ENCODE data around the gene CHMP3. TPM values are rescaled to one million over a fixed set of nuclear protein-coding genes. Genes with fewer than 3 reads are reported as not detected.
A peak's percentile ranks its signal among the peaks of the same experiment; 100 is the strongest.
"Not testable (repeated sequence)": the region's sequence is repeated elsewhere in the genome, so short reads cannot be mapped to it uniquely, and the experiment has no call there.

CHMP3 gene
- polyA plus RNA-seq (ENCODE audit: insufficient read depth in 1 of 5, insufficient read length in 5 of 5, low replicate concordance in 1 of 5), result 100 to 1,000 TPM; 135 to 191 (median 151) TPM
- long read RNA-seq, donor 1, transcript CHMP3-201 (6 exons, 3,171 nt), result major isoform, 55 of 76 reads
- long read RNA-seq, donor 1, transcript CHMP3-203 (5 exons, 1,099 nt), result minor isoform, 9 of 76 reads
- long read RNA-seq, donor 1, partial matches to known transcripts, result 10 of 76 reads
- long read RNA-seq, donor 1, other reads (novel, unspliced or antisense), result 0 of 76 reads
- long read RNA-seq, donor 2, transcript CHMP3-201 (6 exons, 3,171 nt), result major isoform, 35 of 40 reads
- long read RNA-seq, donor 2, partial matches to known transcripts, result 0 of 40 reads
- long read RNA-seq, donor 2, other reads (novel, unspliced or antisense), result 0 of 40 reads
- long read RNA-seq, donor 3, transcript CHMP3-201 (6 exons, 3,171 nt), result major isoform, 23 of 71 reads
- long read RNA-seq, donor 3, transcript CHMP3-203 (5 exons, 1,099 nt), result minor isoform, 6 of 71 reads
- long read RNA-seq, donor 3, partial matches to known transcripts, result 41 of 71 reads
- long read RNA-seq, donor 3, other reads (novel, unspliced or antisense), result 0 of 71 reads
- long read RNA-seq, donor 4, transcript CHMP3-201 (6 exons, 3,171 nt), result major isoform, 25 of 29 reads
- long read RNA-seq, donor 4, partial matches to known transcripts, result 0 of 29 reads
- long read RNA-seq, donor 4, other reads (novel, unspliced or antisense), result 0 of 29 reads
- long read RNA-seq, donor 5, transcript CHMP3-201 (6 exons, 3,171 nt), result major isoform, 50 of 105 reads
- long read RNA-seq, donor 5, partial matches to known transcripts, result 49 of 105 reads
- long read RNA-seq, donor 5, other reads (novel, unspliced or antisense), result 0 of 105 reads
- long read RNA-seq, donor 6, transcript CHMP3-201 (6 exons, 3,171 nt), result major isoform, 50 of 59 reads
- long read RNA-seq, donor 6, partial matches to known transcripts, result 6 of 59 reads
- long read RNA-seq, donor 6, other reads (novel, unspliced or antisense), result 0 of 59 reads
- long read RNA-seq, donor 7, transcript CHMP3-201 (6 exons, 3,171 nt), result major isoform, 35 of 38 reads
- long read RNA-seq, donor 7, partial matches to known transcripts, result 0 of 38 reads
- long read RNA-seq, donor 7, other reads (novel, unspliced or antisense), result 0 of 38 reads
- long read RNA-seq, donor 8, transcript CHMP3-201 (6 exons, 3,171 nt), result major isoform, 21 of 24 reads
- long read RNA-seq, donor 8, partial matches to known transcripts, result 0 of 24 reads
- long read RNA-seq, donor 8, other reads (novel, unspliced or antisense), result 0 of 24 reads

DNA sequence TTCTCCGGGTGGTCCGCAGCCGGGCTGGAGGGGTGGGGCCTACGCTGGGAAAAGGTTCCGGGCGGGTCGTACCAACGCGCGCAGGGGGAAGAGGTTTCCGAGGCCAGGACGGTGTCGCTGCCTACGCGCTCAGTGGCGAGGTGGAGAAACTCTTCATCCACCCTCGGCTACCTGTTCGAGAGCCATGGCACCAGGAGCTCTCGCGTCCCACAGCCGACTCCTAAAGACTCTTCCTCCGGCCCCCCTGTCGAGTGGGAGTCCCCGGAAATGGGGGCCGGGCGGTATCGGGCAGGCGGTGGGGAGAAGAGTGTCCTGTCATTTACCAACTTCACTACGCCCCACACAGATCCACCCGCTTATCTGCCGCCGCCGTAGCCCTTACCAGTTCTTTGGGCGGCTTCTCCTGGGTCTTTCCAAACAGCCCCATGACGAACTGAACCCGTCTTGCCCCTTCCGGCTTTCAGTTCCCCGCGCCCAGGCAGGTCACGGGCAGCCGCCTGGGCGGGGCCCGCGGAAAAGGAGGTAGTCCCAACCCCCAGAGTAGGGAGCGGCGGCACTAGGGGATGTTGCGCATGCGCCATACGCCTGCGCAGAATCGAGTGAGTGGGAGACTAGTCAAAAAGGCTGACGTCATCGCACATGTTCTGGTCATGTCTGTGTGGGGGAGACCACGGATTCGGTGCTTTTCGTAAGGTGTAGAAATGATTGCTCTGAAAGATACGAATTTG is at the start of gene CHMP3:
CHMP3 (minus strand) TSS at position 522 of the 728 bp plus-strand sequence; CDS start at position 427, 95 bp downstream.
- peak; percentile 97 to 98 for DNase-seq

GRCh38 chr2:86610871-86611270 is 47.6 kb upstream of the CHMP3 start:
- DNase-seq, result no peak

DNA sequence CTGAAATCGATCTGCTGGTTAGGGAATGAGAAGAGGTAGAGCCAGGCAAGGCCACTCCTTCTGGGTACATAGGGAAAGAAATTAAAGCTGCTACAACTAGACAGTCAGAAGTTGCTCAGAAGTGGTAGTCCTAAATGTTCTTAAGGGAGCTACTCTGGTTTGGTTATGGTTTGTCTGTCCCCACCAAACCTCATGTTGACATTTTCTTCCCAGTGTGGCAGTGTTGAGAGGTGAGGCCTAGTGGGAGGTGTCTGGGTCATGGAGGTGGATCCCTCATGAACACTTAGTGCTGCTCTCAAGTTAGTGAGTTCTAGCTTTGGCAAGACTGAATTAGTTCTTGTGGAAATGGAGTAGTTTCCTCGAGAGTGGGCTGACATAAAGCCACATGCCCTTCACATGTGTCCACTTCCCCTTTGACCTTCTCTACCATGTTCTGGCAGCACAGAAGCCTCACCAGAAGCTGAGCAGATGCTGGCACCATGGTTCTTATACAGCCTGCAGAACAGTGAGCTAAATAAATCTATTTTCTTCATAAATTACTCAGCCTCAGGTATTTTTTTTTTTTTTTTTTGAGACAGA is 45.7 kb upstream of the CHMP3 start:
- DNase-seq, result no peak

- DNase-seq, result no peak
Measured at GRCh38 chr2:86603905-86604304, 40.7 kb upstream of the CHMP3 start.

GRCh38 chr2:86598966-86599365 is 35.7 kb upstream of the CHMP3 start:
- no peak for DNase-seq

- no peak for DNase-seq
Measured at GRCh38 chr2:86596118-86596517, 32.9 kb upstream of the CHMP3 start.

GRCh38 chr2:86593266-86593665 is 30.0 kb upstream of the CHMP3 start:
- DNase-seq, result no peak

- DNase-seq, result no peak
Measured at GRCh38 chr2:86592547-86593230, 29.4 kb upstream of the CHMP3 start.

GRCh38 chr2:86589701-86590100 is 26.5 kb upstream of the CHMP3 start:
- DNase-seq, result not testable (repeated sequence)

GRCh38 chr2:86584151-86584913 is 21.1 kb upstream of the CHMP3 start:
- DNase-seq, result no peak

GRCh38 chr2:86580560-86580959 is 17.3 kb upstream of the CHMP3 start:
- no peak for DNase-seq

DNA sequence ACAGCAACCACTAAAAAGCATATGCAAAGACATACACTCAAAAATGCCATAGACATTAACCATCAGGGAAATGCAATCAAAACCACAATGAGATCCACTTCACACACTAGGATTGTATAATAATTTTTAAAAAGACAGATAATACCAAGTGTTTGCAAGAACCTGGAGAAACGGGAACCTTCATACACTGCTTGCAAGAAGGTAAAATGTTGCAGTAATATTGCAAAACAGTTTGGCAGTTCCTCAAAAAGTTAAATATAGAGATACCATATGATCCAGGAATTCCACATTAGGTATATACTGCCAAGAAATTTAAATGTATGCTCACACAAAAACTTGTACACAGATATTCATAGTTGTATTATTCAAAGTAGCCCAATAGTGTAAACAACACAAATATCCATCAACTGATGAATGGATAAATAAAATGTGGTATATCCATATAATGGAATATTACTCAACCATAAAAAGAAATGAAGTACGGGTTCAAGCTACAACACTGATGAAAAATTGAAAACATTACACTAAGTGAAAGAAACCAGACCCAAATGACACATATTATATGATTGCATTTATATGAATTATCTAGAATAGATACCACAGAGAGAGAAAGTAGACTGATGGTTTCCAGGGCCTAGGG is 14.7 kb upstream of the CHMP3 start:
- no peak for DNase-seq

DNA sequence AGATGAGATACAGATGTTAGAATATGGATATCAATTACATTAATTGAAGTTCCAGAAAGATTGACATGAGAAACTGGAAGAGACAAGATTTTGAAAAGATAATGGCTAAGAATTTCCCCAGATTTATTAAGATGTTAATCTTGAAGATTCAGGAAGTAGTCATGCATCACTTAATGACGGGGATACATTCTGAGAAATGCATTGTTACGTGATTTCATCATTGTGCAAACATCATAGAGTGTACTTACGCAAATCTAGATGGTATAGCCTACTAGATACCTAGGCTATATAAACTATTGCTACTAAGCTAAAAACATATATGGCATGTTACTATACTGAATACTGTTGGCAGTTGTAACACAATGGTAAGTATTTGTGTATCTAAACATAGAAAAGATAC is 6.8 kb upstream of the CHMP3 start:
- DNase-seq, result no peak

DNA sequence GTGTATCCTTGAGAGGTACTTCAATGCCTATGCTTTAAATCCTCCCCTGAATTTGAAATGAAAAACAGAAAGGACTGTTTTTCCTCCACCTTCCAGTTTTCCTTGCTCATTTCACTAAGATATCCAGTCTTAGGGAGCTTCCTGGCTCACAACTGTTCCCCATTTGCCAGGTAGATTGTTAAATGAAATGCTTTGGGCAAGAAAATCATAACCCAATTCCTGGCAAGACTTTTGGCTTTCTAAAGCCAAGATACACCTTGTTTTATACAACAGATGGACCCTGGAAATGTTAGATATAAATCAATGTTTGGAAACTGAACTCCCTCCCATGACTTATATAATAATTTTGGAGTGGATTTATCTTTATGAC is 3.6 kb upstream of the CHMP3 start:
- no peak for DNase-seq

DNA sequence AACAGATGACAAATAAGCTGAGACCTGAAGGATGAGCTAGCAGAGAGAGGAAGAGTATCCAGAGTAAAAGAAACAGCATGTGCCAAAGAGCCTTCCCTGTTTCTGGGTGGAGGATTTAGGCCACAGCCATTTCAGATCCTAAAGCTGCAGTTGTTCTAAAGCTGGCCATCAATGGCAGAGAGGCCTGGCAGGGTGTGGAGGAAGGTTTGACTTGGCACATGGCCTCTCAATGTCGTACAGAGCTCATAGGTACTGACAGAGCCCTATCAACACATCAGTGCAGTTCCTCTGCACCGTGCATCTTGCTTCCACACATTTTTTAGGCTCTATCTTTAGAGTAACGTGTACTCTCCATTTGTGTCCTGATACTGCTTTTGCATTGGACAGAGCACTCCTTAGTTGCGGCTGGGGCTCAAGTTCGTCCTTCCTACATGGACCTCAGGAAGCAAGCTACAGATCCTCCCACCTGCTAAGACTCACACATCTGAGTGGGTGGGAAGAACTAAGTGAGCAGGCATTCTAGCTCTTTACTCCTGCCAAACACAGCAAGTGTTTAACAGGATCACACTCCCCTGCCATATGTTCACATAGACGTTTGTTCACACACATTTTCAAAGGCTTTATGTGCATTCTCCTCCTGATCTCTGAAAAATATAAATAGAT is 3.0 kb upstream of the CHMP3 start:
- no peak for DNase-seq

DNA sequence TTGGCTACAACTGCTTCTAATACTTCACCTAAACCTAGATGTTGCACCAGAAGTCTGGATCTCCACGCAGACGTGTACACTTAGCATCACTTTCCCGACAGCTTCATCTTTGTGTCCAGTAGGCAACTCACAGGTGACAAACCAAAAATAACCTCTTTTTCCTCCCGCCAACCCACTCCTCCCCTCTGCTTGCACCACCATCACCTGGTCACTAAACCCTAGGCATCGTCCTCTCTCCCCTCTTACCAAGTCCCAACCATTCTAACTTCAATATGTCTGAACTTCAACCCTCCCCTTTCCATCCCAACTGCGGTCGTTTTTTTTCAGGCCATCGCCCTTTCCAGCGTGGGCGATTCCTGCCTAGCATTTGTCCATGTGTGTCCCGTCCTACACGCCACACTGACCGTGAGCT is 413 bp upstream of the CHMP3 start:
- no peak for DNase-seq

DNA sequence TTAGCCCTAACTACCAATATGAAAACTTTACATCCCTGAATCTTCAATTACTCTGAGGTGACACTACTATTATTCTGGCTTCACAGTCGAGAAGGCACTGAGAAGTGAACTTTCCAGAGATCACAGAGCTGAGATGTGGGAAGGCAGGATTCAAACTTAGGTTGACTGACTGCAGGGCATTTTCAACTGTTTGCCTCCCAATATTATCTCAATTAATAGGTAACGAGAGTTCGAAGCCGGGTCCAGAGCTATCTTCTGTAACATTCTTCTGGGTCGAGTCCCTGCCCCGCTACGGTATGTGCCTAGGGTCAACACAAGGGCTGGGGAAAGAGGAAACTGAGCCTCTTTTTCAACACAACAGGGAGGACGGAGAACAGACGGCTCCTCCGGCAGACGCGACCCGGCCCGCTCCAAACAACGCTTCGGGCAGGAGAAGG is 740 bp downstream of the CHMP3 start:
- DNase-seq, result no peak

DNA sequence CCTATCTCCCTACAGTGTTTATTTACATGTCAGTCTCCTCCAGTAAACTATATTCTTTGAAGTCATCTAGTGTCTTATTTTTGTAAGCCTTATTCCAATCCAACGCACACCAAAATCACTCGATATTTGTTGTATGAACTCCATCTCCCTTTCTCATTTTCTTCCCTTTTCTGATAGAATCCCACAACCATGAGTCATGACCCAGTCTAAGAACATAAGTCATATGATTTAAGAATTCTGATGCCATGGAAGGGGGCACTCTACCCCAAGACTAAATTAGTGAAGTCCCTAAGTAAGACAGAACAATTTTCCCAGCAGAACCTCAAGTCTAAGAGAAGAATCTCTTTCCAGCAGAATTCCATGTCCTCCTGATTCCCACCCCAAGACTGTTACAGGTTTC is 5.4 kb downstream of the CHMP3 start:
- DNase-seq, result no peak
